H1 (cell line): Measurements from ENCODE around the gene LDHB. TPM values are rescaled to one million over a fixed set of nuclear protein-coding genes. Genes with fewer than 3 reads are reported as not detected.

Source experiments
- BCL11A ChIP-seq, 2 experiments: IDR thresholded peaks; one replicate each; pipeline ENCODE4 v1.6.1; 2011; ENCODE audit warnings: low read depth in 2 of 2, low read length in 2 of 2, mild to moderate bottlenecking in 2 of 2
- CTBP2 ChIP-seq: IDR thresholded peaks from 2 replicates; pipeline ENCODE4 v1.7.0; 2011; ENCODE audit warnings: borderline replicate concordance, mild to moderate bottlenecking, moderate library complexity, mixed read lengths, low read length; ENCODE audit not compliant: insufficient read depth, insufficient read length
- TAF7 ChIP-seq: optimal IDR thresholded peaks from 2 replicates; pipeline ENCODE3; 2011; ENCODE audit warnings: low read depth, mild to moderate bottlenecking, inconsistent platforms, low read length, moderate library complexity, borderline replicate concordance
- polyA plus RNA-seq, 7 experiments: library from polyadenylated mRNA; depleted of rRNA in 3 of 7; stranded (reverse) in 5 of 7; unstranded in 2 of 7; fragments of >200 nt in 5 of 7; fragments of 200-250 nt in 2 of 7; gene quantifications; 1 replicate in 5 of 7; 2 replicates in 1 of 7; 4 replicates in 1 of 7; pipeline versions ENCODE4 v1.2.1 to v1.2.3, GENCODE V29; 2011 to 2013; ENCODE audit warnings: missing spikeins in 2 of 7, mixed read lengths in 2 of 7
- total RNA-seq: library from RNA; stranded (reverse); fragmentation: NEBNext Ultra II Directional; extraction: Animal tissue kit (Norgen Biotek cat#: 25700); gene quantifications from 2 replicates; pipeline ENCODE4 v1.2.1, GENCODE V29; 2021
- TF ChIP-seq, protein P1 (sequence below): fragments of 300-600 bp; sonication (generic); IDR thresholded peaks from 2 replicates; pipeline ENCODE4 v1.7.1; 2012; ENCODE audit warnings: low read length, moderate library complexity, mild to moderate bottlenecking, inconsistent platforms; ENCODE audit not compliant: insufficient replicate concordance

LDHB gene
- total and polyA plus RNA-seq, 2 of the 8 experiments (the other 6 are each of a cell fraction or from before 2014, with no cell fraction given), result 1,177 to 1,781 TPM

- TF ChIP-seq, protein P1, sequence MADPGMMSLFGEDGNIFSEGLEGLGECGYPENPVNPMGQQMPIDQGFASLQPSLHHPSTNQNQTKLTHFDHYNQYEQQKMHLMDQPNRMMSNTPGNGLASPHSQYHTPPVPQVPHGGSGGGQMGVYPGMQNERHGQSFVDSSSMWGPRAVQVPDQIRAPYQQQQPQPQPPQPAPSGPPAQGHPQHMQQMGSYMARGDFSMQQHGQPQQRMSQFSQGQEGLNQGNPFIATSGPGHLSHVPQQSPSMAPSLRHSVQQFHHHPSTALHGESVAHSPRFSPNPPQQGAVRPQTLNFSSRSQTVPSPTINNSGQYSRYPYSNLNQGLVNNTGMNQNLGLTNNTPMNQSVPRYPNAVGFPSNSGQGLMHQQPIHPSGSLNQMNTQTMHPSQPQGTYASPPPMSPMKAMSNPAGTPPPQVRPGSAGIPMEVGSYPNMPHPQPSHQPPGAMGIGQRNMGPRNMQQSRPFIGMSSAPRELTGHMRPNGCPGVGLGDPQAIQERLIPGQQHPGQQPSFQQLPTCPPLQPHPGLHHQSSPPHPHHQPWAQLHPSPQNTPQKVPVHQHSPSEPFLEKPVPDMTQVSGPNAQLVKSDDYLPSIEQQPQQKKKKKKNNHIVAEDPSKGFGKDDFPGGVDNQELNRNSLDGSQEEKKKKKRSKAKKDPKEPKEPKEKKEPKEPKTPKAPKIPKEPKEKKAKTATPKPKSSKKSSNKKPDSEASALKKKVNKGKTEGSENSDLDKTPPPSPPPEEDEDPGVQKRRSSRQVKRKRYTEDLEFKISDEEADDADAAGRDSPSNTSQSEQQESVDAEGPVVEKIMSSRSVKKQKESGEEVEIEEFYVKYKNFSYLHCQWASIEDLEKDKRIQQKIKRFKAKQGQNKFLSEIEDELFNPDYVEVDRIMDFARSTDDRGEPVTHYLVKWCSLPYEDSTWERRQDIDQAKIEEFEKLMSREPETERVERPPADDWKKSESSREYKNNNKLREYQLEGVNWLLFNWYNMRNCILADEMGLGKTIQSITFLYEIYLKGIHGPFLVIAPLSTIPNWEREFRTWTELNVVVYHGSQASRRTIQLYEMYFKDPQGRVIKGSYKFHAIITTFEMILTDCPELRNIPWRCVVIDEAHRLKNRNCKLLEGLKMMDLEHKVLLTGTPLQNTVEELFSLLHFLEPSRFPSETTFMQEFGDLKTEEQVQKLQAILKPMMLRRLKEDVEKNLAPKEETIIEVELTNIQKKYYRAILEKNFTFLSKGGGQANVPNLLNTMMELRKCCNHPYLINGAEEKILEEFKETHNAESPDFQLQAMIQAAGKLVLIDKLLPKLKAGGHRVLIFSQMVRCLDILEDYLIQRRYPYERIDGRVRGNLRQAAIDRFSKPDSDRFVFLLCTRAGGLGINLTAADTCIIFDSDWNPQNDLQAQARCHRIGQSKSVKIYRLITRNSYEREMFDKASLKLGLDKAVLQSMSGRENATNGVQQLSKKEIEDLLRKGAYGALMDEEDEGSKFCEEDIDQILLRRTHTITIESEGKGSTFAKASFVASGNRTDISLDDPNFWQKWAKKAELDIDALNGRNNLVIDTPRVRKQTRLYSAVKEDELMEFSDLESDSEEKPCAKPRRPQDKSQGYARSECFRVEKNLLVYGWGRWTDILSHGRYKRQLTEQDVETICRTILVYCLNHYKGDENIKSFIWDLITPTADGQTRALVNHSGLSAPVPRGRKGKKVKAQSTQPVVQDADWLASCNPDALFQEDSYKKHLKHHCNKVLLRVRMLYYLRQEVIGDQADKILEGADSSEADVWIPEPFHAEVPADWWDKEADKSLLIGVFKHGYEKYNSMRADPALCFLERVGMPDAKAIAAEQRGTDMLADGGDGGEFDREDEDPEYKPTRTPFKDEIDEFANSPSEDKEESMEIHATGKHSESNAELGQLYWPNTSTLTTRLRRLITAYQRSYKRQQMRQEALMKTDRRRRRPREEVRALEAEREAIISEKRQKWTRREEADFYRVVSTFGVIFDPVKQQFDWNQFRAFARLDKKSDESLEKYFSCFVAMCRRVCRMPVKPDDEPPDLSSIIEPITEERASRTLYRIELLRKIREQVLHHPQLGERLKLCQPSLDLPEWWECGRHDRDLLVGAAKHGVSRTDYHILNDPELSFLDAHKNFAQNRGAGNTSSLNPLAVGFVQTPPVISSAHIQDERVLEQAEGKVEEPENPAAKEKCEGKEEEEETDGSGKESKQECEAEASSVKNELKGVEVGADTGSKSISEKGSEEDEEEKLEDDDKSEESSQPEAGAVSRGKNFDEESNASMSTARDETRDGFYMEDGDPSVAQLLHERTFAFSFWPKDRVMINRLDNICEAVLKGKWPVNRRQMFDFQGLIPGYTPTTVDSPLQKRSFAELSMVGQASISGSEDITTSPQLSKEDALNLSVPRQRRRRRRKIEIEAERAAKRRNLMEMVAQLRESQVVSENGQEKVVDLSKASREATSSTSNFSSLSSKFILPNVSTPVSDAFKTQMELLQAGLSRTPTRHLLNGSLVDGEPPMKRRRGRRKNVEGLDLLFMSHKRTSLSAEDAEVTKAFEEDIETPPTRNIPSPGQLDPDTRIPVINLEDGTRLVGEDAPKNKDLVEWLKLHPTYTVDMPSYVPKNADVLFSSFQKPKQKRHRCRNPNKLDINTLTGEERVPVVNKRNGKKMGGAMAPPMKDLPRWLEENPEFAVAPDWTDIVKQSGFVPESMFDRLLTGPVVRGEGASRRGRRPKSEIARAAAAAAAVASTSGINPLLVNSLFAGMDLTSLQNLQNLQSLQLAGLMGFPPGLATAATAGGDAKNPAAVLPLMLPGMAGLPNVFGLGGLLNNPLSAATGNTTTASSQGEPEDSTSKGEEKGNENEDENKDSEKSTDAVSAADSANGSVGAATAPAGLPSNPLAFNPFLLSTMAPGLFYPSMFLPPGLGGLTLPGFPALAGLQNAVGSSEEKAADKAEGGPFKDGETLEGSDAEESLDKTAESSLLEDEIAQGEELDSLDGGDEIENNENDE, result no peak
- TF ChIP-seq TAF7, result no peak
- no peak for TF ChIP-seq BCL11A (IDR thresholded peaks at IDR 0.05; ENCODE audit: low read depth in 2 of 2, low read length in 2 of 2)
- TF ChIP-seq CTBP2, result no peak
- TF ChIP-seq, all 59 proteins: peak for 0
Observed at GRCh38 chr12:21614506-21614905, 43.1 kb downstream of the LDHB start (continued).
